Brain microvascular endothelial cell (primary cell): ENCODE data around the gene PGA3.
A peak's percentile ranks its signal among the peaks of the same experiment; 100 is the strongest.

Experiments used
- DNase-seq: peaks from one replicate; pipeline ENCODE4 v3.0.0-alpha.2; 2020
- H3K27ac ChIP-seq: fragments of 250-450 bp; sonication (Bioruptor Pico); 2 replicates; pipeline ENCODE4 v1.5.1; 2020; ENCODE audit warnings: mild to moderate bottlenecking, moderate library complexity
- H3K27me3 ChIP-seq: fragments of 250-450 bp; sonication (Bioruptor Pico); replicated peaks from 2 replicates; pipeline ENCODE4 v1.5.1; 2020; ENCODE audit warnings: mild to moderate bottlenecking
- H3K36me3 ChIP-seq: fragments of 250-450 bp; sonication (Bioruptor Pico); replicated peaks from 2 replicates; pipeline ENCODE4 v1.5.1; 2020; ENCODE audit warnings: mild to moderate bottlenecking
- H3K4me3 ChIP-seq: 2 replicates; pipeline ENCODE4 v1.5.1; 2011; ENCODE audit warnings: low read depth, mild to moderate bottlenecking, control low read depth, low read length, moderate library complexity
- in situ Hi-C: cut with HindIII; loops from 2 replicates; pipeline ENCODE4 v1.10.0; 2017; ENCODE audit warnings: low sequenced_read_pairs, low pct_ligation_motif_present
- TF ChIP-seq, protein P1 (sequence below): IDR thresholded peaks from 2 replicates; pipeline ENCODE4 v1.5.1; 2011; ENCODE audit warnings: low read depth, mild to moderate bottlenecking, moderate library complexity, low read length, control low read depth, inconsistent platforms; ENCODE audit errors: missing control alignments

PGA3 gene

DNA sequence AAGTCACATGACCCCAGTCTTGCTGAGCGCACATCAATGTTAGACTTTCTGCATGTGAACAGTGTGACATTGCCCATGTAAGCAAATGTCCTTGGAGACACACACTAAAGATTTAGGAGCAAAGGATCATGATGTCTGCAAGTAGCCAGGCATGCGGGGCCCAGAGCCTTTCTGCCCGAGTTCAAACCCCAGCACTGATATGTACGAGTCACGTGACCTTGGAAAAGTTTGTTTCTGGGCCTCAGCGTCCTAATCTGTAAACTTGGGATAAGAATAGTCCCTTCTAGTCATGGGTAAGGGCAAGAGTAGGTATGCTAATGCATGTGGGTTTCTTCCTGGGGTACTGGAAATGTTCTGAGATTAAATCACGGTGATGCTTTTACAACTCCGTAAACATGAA, 16.8 kb upstream of the PGA3 start:
- TF ChIP-seq, protein P1, sequence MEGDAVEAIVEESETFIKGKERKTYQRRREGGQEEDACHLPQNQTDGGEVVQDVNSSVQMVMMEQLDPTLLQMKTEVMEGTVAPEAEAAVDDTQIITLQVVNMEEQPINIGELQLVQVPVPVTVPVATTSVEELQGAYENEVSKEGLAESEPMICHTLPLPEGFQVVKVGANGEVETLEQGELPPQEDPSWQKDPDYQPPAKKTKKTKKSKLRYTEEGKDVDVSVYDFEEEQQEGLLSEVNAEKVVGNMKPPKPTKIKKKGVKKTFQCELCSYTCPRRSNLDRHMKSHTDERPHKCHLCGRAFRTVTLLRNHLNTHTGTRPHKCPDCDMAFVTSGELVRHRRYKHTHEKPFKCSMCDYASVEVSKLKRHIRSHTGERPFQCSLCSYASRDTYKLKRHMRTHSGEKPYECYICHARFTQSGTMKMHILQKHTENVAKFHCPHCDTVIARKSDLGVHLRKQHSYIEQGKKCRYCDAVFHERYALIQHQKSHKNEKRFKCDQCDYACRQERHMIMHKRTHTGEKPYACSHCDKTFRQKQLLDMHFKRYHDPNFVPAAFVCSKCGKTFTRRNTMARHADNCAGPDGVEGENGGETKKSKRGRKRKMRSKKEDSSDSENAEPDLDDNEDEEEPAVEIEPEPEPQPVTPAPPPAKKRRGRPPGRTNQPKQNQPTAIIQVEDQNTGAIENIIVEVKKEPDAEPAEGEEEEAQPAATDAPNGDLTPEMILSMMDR: no peak
- in situ Hi-C loops: no loop called here
- H3K4me3 ChIP-seq: no peak overlapping the region
- H3K36me3 ChIP-seq: no peaks in the 10 kb centered on the region
- no peaks in the 10 kb centered on the region for H3K27me3 ChIP-seq
- DNase-seq: no peak
- H3K27ac ChIP-seq: no peak overlapping the region

DNA sequence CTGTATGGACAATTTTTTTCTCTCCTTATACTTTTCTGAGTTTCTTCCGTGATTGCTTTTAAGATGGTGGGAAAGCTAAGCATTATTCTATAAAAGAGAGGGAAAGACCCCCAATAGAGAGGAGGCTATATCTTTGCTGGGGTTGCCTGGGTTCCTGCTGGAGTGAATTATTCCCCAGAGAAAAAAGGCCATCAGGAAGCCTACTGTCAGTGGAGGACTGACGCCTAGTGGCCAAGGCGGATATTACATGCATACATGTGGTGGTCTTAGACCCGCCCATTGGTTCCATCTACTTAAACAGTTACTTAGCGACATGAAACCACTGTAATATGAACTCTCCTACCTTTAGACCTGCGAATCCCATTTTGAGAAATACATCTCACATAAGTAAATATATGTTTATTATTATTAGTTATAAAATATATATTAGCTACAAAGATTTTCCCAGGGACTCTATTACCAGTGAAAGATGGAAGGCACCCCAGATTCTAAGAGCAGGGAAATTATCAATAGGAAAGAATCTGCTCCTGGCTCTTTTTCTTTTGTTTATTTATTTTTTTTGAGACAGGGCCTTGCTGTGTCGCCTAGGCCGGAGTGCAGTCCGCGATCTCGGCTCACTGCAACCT, 15.7 kb upstream of the PGA3 start:
- H3K27ac ChIP-seq: no peak overlapping the region
- peak; percentile 76 for DNase-seq
- in situ Hi-C loops: no loop called here
- no peaks in the 10 kb centered on the region for H3K36me3 ChIP-seq
- no peaks in the 10 kb centered on the region for H3K27me3 ChIP-seq
- TF ChIP-seq, protein P1: peak; percentile 92
- H3K4me3 ChIP-seq: no peak overlapping the region

DNA sequence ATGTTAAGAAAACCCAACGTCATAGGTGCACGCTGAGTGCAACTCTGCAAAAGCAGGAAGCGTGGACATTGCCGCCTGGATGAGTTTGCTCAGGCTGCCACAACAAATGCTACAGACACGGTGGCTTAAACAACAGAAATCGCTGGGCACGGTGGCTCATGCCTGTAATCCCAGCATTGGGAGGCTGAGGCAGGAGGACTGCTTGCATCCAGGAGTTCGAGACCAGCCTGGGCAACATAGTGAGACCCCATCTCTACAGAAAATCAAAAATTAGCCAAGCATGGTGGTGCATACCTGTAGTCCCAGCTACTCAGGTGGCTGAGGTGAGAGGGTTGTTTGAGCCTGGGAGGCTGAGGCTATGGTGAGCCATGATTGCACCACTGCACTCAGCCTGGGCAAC, 13.4 kb upstream of the PGA3 start:
- no peak overlapping the region for H3K4me3 ChIP-seq
- no peaks in the 10 kb centered on the region for H3K36me3 ChIP-seq
- DNase-seq: peak; percentile 9
- H3K27ac ChIP-seq: no peak overlapping the region
- no peaks in the 10 kb centered on the region for H3K27me3 ChIP-seq
- in situ Hi-C loops: no loop called here
- TF ChIP-seq, protein P1: no peak

DNA sequence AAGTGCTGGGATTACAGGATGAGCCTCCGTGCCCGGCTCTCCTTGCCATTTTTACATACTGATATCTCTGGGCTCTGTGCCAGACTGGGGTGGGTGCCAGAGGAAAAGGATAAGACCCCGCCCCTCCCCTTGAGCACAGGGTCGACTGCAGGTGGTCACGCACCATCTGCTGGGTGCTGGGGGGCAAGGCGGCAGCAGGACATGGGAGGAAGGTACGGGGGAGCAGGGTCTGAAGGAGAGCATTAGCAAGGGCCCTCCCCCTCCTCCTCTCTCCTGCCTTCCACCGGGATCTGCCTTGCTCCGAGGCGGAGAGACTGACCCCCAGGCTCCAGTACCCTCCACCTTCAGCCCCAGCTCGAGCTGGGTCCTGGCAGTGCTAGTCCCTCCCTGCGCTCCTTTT, 9.7 kb upstream of the PGA3 start:
- Histone ChIP-seq H3K27me3 (no peaks in the 10 kb centered on the region), H3K27ac (no peak overlapping the region), H3K4me3 (no peak overlapping the region), H3K36me3 (no peaks in the 10 kb centered on the region)
- no peak for DNase-seq
- in situ Hi-C loops: no loop called here
- TF ChIP-seq, protein P1: no peak

DNA sequence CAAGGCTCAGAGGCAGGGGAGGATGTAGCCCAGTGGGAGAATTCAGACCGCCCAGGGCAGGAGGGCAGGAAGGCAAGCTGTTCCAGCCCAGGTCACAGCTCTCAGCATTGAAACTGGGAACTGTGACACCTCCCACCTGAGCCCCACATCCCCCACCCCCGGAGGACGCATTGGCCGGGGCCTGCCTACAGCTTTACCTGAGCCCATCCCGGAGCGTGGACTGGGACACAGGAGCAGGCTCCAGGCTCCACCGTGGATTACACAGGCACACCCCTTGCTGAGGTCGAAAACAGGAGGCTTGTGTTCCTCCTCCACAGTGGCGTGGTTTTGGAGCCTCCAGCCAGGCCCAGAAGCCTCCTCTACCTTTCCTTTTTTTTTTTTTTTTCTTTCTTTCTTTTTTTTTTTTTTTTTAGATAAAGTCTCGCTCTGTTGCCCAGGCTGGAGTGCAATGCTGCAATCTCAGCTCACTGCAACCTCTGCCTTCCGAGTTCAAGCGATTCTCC, 9.1 kb upstream of the PGA3 start:
- DNase-seq: no peak
- TF ChIP-seq, protein P1: no peak
- Histone ChIP-seq H3K27me3 (no peaks in the 10 kb centered on the region), H3K4me3 (no peak overlapping the region), H3K36me3 (no peaks in the 10 kb centered on the region), H3K27ac (no peak overlapping the region)
- in situ Hi-C loops: no loop called here
